ENCODE data around the gene THSD4.

Gene THSD4

DNA sequence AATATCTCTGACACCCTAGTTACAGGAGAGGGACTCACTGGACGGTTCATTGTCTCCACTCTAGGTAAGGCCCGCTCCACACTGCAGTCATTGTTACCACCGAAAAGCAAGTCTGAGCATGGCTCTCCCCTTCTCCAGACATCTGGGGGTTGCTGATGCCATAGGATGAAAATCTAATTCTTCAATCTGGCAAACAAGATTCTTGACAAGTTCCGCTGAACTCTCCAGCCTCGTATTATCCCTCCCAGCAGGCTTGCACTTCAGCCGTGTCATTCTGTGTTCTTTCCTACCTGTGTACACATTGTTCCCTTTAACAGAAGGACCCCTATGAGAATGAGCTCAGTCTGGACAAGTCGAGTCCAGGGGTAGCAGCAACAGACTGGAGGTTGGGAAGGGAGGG is 542.8 kb downstream of the THSD4 start:
- no peak overlapping the region for H3K4me3 ChIP-seq (ENCODE audit: control insufficient read depth, low read depth, low read length)
- TF ChIP-seq, protein P1, sequence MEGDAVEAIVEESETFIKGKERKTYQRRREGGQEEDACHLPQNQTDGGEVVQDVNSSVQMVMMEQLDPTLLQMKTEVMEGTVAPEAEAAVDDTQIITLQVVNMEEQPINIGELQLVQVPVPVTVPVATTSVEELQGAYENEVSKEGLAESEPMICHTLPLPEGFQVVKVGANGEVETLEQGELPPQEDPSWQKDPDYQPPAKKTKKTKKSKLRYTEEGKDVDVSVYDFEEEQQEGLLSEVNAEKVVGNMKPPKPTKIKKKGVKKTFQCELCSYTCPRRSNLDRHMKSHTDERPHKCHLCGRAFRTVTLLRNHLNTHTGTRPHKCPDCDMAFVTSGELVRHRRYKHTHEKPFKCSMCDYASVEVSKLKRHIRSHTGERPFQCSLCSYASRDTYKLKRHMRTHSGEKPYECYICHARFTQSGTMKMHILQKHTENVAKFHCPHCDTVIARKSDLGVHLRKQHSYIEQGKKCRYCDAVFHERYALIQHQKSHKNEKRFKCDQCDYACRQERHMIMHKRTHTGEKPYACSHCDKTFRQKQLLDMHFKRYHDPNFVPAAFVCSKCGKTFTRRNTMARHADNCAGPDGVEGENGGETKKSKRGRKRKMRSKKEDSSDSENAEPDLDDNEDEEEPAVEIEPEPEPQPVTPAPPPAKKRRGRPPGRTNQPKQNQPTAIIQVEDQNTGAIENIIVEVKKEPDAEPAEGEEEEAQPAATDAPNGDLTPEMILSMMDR (conservative IDR thresholded peaks at IDR 0.05; ENCODE audit: control insufficient read depth, insufficient read depth, low read depth, low read length), result no peak
- no peak for DNase-seq (ENCODE audit: low read depth)

DNA sequence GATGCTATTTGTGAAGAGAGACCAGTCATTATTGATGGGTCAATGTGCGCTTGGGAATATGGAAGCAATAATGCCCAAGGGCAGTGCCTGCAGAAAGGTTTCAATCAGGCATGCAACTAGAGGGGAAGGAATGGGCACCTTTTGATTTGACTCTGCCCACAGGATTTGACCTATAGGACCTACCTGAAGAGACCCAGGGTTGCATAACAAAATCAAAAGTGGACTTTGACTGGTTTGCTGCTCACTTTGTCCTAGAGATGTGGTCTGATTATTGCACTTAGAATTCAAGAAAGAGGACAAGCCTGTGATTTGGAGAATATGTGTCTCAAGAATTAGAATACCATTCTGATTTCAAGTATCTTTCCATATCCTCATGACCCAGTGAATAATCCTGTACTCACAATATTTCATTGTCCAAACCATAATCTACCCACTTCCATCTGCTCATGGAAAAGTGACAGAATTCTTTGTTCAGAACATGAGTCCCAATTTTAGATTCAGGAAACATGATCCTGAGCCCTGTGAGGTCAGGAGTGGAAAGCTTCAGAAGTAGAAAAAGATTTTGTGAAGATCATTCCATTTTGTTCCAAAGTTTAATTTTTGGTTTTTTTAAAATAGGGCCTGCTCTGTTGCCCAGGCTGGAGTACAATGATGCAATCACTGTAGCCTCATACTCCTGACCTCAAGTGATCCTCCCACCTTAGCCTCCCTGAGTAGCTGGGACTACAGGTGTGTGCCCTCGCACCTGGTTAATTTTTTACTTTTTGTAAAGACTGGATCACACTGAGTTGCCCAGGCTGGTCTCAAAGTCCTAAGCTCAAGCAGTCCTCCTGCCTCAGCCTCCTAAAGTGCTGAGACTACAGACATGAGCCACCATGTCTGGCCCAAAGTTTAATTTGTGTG is 543.8 kb downstream of the THSD4 start:
- no peak for DNase-seq (ENCODE audit: low read depth)
- TF ChIP-seq, protein P1 (conservative IDR thresholded peaks at IDR 0.05; ENCODE audit: control insufficient read depth, insufficient read depth, low read depth, low read length), result no peak
- no peak overlapping the region for H3K4me3 ChIP-seq (ENCODE audit: control insufficient read depth, low read depth, low read length)

DNA sequence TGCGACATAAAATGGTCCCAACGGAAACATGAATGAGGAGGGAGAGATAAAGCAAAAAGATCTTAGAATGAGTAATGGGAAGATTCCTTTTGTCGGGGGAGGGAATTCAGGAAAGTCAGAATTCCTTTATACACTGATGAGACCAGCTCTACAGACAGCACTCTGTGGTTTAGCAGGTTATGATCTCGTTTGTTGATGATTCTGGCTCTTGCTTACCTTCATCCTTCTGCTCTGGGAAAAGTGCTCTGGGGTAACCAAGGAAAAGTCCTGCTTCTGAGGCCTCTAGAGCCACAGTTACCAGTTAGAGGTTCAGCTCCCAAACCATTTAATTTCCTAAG is 544.4 kb downstream of the THSD4 start:
- no peak for DNase-seq (ENCODE audit: low read depth)
- TF ChIP-seq, protein P1 (conservative IDR thresholded peaks at IDR 0.05; ENCODE audit: control insufficient read depth, insufficient read depth, low read depth, low read length), result no peak

DNA sequence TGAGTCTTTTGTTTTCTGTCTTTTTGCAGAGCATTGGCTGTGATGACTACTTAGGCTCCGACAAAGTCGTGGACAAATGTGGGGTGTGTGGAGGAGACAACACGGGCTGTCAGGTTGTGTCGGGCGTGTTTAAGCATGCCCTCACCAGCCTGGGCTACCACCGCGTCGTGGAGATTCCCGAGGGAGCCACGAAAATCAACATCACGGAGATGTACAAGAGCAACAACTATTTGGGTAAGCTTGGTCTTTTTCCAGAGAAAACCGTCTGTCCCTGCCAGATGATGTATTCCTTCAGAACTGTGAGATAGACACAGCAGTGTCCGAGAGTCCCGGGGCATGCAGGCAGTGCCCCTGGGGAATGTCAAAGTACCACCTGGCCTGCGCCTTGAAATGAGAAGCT is 545.2 kb downstream of the THSD4 start:
- H3K4me3 ChIP-seq (ENCODE audit: control insufficient read depth, low read depth, low read length), result no peak overlapping the region
- TF ChIP-seq, protein P1 (conservative IDR thresholded peaks at IDR 0.05; ENCODE audit: control insufficient read depth, insufficient read depth, low read depth, low read length), result no peak
- DNase-seq (ENCODE audit: low read depth), result no peak

More for the DNA sequence above, 544.4 kb downstream of the THSD4 start:
- no peak overlapping the region for H3K4me3 ChIP-seq (ENCODE audit: control insufficient read depth, low read depth, low read length)

DNA sequence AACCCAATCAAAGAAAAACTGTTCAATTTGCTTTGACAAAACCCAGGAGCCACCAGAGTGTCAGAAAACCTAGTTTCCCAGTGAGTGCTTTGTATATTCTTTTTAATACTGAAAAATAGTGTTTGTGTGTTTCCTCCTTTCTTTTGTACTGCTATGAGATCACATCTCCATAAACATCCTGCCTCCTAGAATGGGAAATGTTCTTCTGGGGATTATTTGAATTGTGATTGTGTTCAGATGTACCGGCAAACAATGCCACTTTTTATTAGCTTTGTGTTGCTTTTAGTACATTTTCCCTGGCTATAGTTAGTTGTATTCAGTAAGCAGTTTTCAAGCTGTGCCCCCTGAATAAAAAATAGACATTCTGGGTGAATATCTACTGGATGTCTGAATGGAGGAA is 547.0 kb downstream of the THSD4 start:
- TF ChIP-seq, protein P1 (conservative IDR thresholded peaks at IDR 0.05; ENCODE audit: control insufficient read depth, insufficient read depth, low read depth, low read length), result no peak
- no peak overlapping the region for H3K4me3 ChIP-seq (ENCODE audit: control insufficient read depth, low read depth, low read length)
- no peak for DNase-seq (ENCODE audit: low read depth)

DNA sequence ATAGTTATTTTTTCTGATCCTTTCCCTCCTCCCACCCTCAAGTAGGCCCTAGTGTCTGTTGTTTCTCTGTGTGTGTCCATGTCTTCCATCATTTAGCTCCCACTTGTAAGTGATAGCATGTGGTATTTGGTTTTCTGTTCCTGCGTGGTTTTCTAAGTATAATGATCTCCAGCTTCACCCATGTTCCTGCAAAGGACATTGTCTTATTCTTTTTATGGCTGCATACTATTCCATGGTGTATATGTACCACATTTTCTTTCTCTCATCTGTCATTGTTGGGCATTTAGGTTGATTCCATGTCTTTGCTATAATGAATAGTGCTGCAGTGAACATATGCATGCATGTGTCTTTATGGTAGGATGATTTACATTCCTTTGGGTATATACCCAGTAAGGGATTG is 549.4 kb downstream of the THSD4 start:
- DNase-seq (ENCODE audit: low read depth), result no peak
- TF ChIP-seq, protein P1 (conservative IDR thresholded peaks at IDR 0.05; ENCODE audit: control insufficient read depth, insufficient read depth, low read depth, low read length), result no peak
- no peak overlapping the region for H3K4me3 ChIP-seq (ENCODE audit: control insufficient read depth, low read depth, low read length)
